ENCODE data around the gene RAB11A. TPM values are rescaled to one million over a fixed set of nuclear protein-coding genes. Genes with fewer than 3 reads are reported as not detected.
A peak's percentile ranks its signal among the peaks of the same experiment; 100 is the strongest.

The RAB11A gene
- total RNA-seq, 1 experiment from 2014 or later, result 232 TPM

DNA sequence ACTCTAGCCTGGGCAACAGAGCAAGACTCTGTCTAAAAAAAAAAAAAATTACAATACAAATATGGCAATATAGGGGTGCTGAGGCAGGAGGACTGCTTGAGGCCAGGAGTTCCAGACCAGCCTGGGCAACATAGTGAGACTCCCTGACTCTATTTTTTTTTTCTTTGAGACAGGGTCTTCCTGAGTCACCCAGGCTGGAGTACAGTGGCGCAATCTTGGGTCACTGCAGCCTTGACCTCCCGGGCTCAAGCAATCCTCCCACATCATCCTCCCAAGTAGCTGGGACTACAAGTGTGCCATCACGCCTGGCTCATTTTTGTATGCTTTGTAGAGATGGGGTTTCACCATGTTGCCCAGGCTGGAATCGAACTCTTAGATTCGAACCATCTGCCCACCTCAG is 17.3 kb upstream of the RAB11A start:
- no peak for DNase-seq
- Histone ChIP-seq H3K27me3 (replicated peaks; ENCODE audit: control insufficient read depth, insufficient read depth, low read length) (no peaks in the 10 kb centered on the region), H3K4me3 (ENCODE audit: low read depth, low read length) (no peak overlapping the region), H3K9me3 (no peaks in the 10 kb centered on the region), H3K36me3 (ENCODE audit: control insufficient read depth, insufficient read depth, low read length) (no peaks in the 10 kb centered on the region), H3K4me1 (no peaks in the 10 kb centered on the region)
- intact Hi-C loops (cut with micrococcal nuclease; ENCODE audit: unreplicated experiment), result no loop called here
- no TSS peak for BruUV-seq (replicated peaks)
- ChIA-PET CTCF (no interaction called here), POLR2A (no interaction called here)
- TF ChIP-seq, protein P1, sequence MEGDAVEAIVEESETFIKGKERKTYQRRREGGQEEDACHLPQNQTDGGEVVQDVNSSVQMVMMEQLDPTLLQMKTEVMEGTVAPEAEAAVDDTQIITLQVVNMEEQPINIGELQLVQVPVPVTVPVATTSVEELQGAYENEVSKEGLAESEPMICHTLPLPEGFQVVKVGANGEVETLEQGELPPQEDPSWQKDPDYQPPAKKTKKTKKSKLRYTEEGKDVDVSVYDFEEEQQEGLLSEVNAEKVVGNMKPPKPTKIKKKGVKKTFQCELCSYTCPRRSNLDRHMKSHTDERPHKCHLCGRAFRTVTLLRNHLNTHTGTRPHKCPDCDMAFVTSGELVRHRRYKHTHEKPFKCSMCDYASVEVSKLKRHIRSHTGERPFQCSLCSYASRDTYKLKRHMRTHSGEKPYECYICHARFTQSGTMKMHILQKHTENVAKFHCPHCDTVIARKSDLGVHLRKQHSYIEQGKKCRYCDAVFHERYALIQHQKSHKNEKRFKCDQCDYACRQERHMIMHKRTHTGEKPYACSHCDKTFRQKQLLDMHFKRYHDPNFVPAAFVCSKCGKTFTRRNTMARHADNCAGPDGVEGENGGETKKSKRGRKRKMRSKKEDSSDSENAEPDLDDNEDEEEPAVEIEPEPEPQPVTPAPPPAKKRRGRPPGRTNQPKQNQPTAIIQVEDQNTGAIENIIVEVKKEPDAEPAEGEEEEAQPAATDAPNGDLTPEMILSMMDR (IDR thresholded peaks at IDR 0.05; ENCODE audit: insufficient read depth in 1 of 2, low read depth in 1 of 2, low read length in 1 of 2, severe bottlenecking in 1 of 2, unreplicated experiment in 1 of 2), result no peak
- Mint-ChIP-seq H3K9me3 (ENCODE audit: unreplicated experiment) (no peaks in the 10 kb centered on the region), H3K27me3 (ENCODE audit: insufficient read depth, unreplicated experiment) (no peaks in the 10 kb centered on the region), H3K36me3 (ENCODE audit: insufficient read depth, unreplicated experiment) (no peaks in the 10 kb centered on the region), H3K27ac (ENCODE audit: unreplicated experiment) (no peak overlapping the region), H3K4me1 (ENCODE audit: low read depth, unreplicated experiment) (no peaks in the 10 kb centered on the region), H3K4me3 (ENCODE audit: unreplicated experiment) (no peak overlapping the region)

DNA sequence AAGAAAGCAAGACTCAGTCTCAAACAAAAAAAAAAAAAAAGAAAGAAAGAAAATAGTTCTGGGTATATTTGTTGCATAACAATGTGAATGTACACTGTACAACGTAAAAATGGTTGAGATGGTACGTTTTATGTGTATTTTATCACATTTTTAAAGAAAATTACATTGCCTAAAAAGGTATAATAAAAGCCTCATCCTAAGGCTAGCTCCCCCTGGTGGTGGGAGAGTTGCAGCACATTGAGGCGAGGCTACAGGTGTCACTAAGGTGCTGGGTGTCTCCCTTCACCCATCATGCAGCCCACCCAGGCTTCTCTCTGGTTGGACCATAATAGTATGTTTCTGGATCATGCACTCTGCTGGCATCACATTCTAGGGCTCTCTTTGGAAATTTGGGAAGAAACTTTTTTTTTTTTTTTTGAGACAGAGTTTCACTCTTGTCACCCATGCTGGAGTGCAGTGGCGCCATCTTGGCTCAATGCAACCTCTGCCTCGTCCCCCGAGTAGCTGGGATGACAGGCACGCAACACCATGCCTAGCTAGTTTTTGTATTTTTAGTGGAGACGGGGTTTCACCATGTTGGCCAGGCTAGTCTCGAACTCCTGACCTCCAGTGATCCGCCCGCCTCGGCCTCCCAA is 12.4 kb upstream of the RAB11A start:
- no peaks in the 10 kb centered on the region for H3K36me3 ChIP-seq (ENCODE audit: control insufficient read depth, insufficient read depth, low read length)
- no peaks in the 10 kb centered on the region for H3K27me3 ChIP-seq (replicated peaks; ENCODE audit: control insufficient read depth, insufficient read depth, low read length)
- Mint-ChIP-seq H3K36me3 (ENCODE audit: insufficient read depth, unreplicated experiment) (no peaks in the 10 kb centered on the region), H3K9me3 (ENCODE audit: unreplicated experiment) (no peaks in the 10 kb centered on the region), H3K4me3 (ENCODE audit: unreplicated experiment) (no peak overlapping the region), H3K4me1 (ENCODE audit: low read depth, unreplicated experiment) (peaks cover 4% of the 10 kb centered on the region), H3K27ac (ENCODE audit: unreplicated experiment) (no peak overlapping the region), H3K27me3 (ENCODE audit: insufficient read depth, unreplicated experiment) (no peaks in the 10 kb centered on the region)
- intact Hi-C loops (cut with micrococcal nuclease; ENCODE audit: unreplicated experiment), result loop anchor here (1.0 to 2.0 kb wide), 2 partner anchors 25 to 218 kb away; no protein-coding TSS in a partner anchor
- H3K4me3 ChIP-seq (ENCODE audit: low read depth, low read length), result no peak overlapping the region
- no peaks in the 10 kb centered on the region for H3K9me3 ChIP-seq
- peak; percentile 76 to 78 for DNase-seq
- BruUV-seq (replicated peaks), result no TSS peak
- no peaks in the 10 kb centered on the region for H3K4me1 ChIP-seq
- TF ChIP-seq, protein P1 (IDR thresholded peaks at IDR 0.05; ENCODE audit: insufficient read depth in 1 of 2, low read depth in 1 of 2, low read length in 1 of 2, severe bottlenecking in 1 of 2, unreplicated experiment in 1 of 2), result peak; percentile 77 to 78
- ChIA-PET CTCF (interaction anchor here (0.6 to 1.3 kb wide), 9 partner anchors 12 to 246 kb away, joined by 3 to 7 read pairs (median 3); partner anchors contain the start of genes DENND4A and INTS14), POLR2A (no interaction called here)

DNA sequence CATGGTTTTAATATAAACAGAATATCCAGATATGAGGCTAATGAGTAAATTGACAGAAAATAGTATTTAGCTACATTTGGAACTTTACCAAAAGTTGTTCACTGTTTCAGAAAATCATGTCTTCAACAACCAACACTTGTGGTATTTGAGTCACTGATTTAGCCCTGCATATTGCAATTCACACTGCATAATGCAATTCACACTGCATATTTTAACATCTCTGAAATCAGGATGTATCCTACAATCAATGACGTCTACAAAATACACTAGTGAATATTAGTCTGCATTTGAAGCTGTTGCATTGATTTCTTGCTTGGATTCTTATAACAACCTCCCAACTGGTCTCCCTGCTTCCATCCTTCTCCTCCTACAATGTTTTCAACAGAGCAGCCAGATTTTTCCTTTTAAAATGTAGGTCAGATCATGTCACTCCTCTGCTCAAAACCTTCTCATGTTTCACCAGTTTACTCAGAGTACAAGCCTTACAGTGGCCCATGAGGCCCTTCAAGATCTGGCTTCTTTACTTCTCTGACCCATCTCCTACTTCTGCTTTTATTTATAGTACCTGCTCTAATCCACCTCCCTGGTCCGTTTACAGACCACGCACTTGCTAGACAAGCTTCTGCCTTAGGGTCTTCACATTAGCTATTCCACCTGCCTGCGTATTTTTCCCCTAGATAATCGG is 11.4 kb upstream of the RAB11A start:
- H3K9me3 Mint-ChIP-seq (ENCODE audit: unreplicated experiment), result no peaks in the 10 kb centered on the region
- POLR2A ChIA-PET, result no interaction called here

More for the DNA sequence above, 11.4 kb upstream of the RAB11A start:
- no TSS peak for BruUV-seq (replicated peaks)
- Mint-ChIP-seq H3K27ac (ENCODE audit: unreplicated experiment) (no peak overlapping the region), H3K36me3 (ENCODE audit: insufficient read depth, unreplicated experiment) (no peaks in the 10 kb centered on the region), H3K27me3 (ENCODE audit: insufficient read depth, unreplicated experiment) (no peaks in the 10 kb centered on the region), H3K4me1 (ENCODE audit: low read depth, unreplicated experiment) (peaks cover 4% of the 10 kb centered on the region), H3K4me3 (ENCODE audit: unreplicated experiment) (no peak overlapping the region)
- H3K27me3 ChIP-seq (replicated peaks; ENCODE audit: control insufficient read depth, insufficient read depth, low read length), result no peaks in the 10 kb centered on the region
- H3K4me1 ChIP-seq, result no peaks in the 10 kb centered on the region
- intact Hi-C loops (cut with micrococcal nuclease; ENCODE audit: unreplicated experiment), result loop anchor here (1.0 to 2.0 kb wide), 2 partner anchors 26 to 219 kb away; no protein-coding TSS in a partner anchor
- no peak for DNase-seq
- TF ChIP-seq, protein P1 (IDR thresholded peaks at IDR 0.05; ENCODE audit: insufficient read depth in 1 of 2, low read depth in 1 of 2, low read length in 1 of 2, severe bottlenecking in 1 of 2, unreplicated experiment in 1 of 2), result no peak
- no peaks in the 10 kb centered on the region for H3K36me3 ChIP-seq (ENCODE audit: control insufficient read depth, insufficient read depth, low read length)
- H3K4me3 ChIP-seq (ENCODE audit: low read depth, low read length), result no peak overlapping the region
- CTCF ChIA-PET, result interaction anchor here (0.7 to 1.3 kb wide), 3 partner anchors 66 to 247 kb away, joined by 3 to 7 read pairs (median 4); partner anchors contain the start of genes DENND4A and INTS14
- no peaks in the 10 kb centered on the region for H3K9me3 ChIP-seq
